HS-5 (cell line): Measurements from ENCODE around the gene RIPK1.
"Not testable (repeated sequence)": the region's sequence is repeated elsewhere in the genome, so short reads cannot be mapped to it uniquely, and the experiment has no call there.

Source experiments
- DNase-seq: peaks from one replicate; pipeline ENCODE4 v3.0.0-alpha.2; 2012; ENCODE audit warnings: low read depth

The RIPK1 gene

GRCh38 chr6:3136292-3137011 lies 68.2 kb downstream of the RIPK1 start:
- no peak for DNase-seq

GRCh38 chr6:3137057-3137777 lies 68.9 kb downstream of the RIPK1 start:
- DNase-seq, result no peak

DNA sequence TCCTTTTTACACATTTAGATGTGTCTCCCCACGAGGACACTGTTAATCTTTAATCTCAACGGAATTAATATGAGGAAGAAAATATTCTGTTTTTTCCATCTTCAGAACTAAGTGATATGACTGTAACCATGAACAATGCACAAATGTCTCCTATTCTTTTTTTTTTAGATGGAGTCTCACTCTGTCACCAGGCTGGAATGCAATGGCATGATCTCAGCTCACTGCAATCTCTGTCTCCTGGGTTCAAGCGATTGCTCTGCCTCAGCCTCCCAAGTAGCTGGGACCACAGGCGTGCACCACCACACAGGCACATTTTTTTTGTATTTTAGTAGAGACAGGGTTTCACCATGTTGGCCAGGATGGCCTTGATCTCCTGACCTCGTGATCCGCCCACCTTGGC lies 69.6 kb downstream of the RIPK1 start:
- DNase-seq, result not testable (repeated sequence)

DNA sequence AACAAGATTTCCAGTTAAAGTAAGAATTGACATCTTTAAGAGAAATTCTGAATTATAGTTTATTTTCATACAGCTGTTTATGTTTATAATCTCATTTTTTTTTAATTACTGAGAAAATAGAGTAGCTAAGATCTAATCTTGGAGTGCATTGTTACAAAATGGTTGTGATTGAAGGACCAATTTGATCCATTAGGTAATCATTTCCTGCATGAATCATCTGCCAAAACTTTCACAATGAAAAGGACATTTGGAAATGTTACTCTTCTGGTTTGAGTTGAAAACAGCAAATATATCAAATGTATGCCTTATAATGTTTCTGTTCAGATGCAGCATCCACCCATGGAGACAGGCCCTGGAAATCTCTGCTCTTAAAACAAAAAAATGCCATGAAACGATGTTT lies 70.0 kb downstream of the RIPK1 start:
- DNase-seq, result no peak

GRCh38 chr6:3139090-3139903 lies 71.0 kb downstream of the RIPK1 start:
- peak; percentile 68 for DNase-seq

DNA sequence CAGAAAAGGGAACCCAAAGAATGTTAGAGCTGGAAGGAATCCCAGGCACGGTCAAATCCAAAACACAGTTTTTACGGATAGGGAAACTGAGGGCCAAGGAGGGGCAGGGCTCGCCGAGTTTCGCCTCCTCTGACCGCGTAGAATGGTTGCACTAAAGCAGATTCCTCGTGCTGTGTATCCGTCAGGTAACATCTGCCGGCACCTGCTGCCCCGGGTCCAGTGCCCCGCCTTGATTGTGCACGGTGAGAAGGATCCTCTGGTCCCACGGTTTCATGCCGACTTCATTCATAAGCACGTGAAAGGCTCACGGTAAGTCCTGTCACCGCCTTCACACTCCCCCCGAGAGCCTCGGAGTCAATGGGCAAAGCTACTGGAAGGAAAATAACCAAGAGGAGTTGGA lies 71.9 kb downstream of the RIPK1 start:
- no peak for DNase-seq

- no peak for DNase-seq
Observed at GRCh38 chr6:3142536-3142935, 74.2 kb downstream of the RIPK1 start.

DNA sequence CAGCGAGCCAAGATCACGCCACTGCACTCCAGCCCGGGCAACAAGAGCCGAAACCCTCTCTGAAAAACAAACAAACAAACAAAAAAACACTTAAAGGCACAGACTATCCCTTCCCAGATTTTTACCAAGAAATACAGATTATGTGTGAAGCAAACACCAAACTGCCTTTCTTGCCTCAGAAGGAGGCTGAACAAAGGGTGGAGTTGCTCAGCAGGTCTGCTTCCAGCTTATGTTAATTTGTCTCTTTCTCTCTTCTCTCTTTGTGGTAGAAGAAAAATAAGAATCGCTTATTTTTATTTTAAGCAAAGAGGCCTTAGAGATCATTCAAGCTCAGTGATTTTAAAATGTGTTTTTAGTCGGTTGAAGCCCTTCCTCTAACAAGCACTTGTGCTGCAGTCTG lies 74.9 kb downstream of the RIPK1 start:
- no peak for DNase-seq

DNA sequence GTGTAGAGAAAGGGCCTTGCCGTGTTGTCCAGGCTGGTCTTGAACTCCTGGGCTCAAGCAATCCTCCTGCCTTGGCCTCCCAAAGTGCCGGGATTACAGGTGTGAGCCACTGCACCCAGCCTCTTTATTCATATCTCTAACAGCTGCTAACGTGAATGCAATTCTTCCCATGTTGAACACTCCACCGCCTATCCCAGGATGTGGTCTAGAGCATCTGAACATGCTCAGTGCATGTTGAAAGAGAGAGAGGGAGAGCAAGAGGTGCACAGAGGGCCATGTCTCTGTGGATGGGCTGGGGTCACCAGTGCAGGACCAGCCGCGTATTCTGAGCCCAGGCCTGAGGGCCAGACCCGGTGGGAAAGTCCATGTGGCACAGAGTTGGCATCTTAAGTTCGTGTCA lies 76.3 kb downstream of the RIPK1 start:
- DNase-seq, result no peak

DNA sequence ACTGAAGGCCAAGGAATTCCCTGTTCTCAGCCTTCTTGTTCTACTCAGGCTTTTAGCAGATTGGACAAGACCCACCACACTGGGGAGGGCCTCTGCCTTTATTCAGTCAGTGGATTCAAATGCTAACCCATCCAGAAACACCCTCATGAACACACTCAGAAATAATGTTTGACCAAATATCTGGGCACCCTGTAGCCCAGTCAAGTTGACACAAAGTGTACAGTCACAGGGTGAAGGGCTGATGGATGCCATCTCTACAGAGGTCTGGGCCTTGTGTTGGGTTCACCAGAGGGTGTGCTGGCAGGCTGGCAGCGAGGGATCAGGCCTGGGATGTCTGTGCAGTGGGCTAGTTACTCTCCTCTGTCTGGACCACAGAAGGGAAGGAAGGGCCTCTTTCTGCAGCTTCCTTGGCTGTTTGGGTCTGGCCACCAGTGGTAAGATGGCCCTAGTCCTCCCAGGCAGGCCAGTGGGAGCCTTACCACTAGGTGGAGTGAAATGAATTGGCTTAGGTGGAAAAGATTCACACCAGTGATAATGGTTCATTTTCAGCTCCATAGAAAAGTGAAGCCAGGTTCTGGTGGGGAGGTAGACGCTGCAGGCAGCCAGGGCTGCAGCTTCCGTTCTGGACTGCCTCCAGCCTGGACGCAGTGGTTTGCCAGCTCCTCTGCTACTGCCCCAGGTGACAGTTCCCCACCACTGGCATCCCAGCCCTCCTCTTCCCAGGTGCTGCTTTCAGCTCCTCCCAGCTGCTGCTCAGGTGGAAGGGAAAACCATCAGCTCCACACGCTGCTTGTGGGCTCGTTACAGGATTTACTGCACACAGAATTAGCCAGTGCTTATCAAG lies 79.8 kb downstream of the RIPK1 start:
- DNase-seq, result no peak

DNA sequence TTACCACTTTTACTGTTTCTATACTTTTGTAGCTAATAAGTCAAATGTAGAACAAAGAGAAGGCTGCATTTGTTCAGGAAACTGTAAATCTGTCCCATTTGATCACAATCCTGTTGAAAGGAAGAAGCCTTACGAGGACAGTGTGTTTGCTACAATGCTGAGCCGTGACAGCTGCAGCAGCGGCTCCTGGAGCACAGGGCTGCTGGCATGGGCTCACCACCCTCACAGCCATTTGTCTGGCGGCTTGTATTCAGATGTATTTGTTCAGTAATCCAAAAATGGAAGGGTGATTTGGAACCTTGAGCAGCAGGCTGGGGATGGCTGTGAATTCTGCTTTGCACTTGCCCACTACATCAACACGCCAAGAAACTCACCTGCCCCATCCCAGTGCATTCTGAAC lies 83.4 kb downstream of the RIPK1 start:
- DNase-seq, result no peak

GRCh38 chr6:3152689-3153088 lies 84.4 kb downstream of the RIPK1 start:
- no peak for DNase-seq

DNA sequence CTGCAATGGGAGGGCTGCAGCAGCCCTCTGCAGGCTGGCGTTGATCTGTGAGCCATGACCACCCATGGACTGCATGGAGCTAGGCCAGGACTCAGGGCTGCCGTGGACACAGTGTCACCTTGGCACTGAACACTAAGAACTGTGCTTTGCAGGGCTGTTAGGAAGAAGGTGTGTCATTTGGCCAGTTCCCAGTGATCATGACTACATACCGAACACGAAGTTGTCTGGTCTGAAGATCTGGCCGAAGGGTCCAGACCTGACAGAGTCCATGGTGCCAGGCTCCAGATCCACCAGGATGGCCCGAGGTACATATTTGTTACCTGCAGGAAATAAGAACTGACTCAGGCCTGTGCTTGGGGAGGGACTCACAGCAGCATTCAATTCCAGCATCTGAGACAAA lies 87.1 kb downstream of the RIPK1 start:
- DNase-seq, result not testable (repeated sequence)

- DNase-seq, result not testable (repeated sequence)
Observed at GRCh38 chr6:3156184-3157130, 88.2 kb downstream of the RIPK1 start.

GRCh38 chr6:3157131-3157933 lies 89.0 kb downstream of the RIPK1 start, which contains the start of gene TUBB2A:
Gene TUBB2A (minus strand): TSS chr6:3157544. CDS start chr6:3157463, 81 bp downstream.
- DNase-seq, result no peak

- DNase-seq, result no peak
Observed at GRCh38 chr6:3159805-3160781, 91.8 kb downstream of the RIPK1 start.

- no peak for DNase-seq
Observed at GRCh38 chr6:3162067-3162497, 93.8 kb downstream of the RIPK1 start.

DNA sequence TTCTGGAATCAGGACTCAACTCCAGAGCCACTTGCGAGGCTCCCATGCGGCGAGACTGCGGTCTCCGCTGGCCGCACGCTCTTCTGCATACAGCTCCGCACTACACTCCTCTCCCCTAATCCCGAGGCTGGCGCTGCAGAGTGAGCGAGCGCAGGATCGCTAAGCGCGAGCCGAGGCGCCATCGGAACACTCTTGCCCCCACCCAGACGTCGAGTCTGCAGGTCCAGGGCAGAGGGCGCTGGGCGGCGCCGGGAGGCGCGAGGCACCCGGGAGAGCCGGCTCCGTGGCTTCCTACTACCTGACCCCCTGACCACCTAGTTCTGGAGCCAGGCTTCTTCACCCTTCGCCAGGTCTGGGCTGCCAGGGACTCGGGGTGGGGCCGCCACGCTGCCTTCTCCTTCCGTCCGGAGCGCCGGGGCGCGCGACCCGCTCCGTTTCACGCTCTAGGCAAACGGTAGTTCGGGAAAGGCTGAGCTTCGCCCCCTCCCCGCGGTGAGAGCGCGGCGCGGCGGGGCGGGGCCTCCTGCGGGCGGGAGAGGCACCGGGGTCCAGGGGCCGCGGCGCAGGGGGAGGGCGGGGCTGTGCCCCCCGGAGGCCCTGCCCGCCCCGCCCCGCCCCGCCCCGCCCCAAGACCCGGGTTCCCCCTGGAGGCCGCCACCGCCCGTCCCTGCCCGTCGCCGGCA lies 94.4 kb downstream of the RIPK1 start:
- DNase-seq, result no peak
